SK-N-MC (cell line): ENCODE measurements around the gene FAM131A.

Source experiments
- EZH2 ChIP-seq: fragments of 200-600 bp; sonication (generic); IDR thresholded peaks from one replicate; pipeline ENCODE4 v1.6.1; 2017; ENCODE audit warnings: antibody characterized with exemption
- FOXP2 ChIP-seq: optimal IDR thresholded peaks from 2 replicates; pipeline ENCODE3; 2011; ENCODE audit warnings: mild to moderate bottlenecking, moderate library complexity; ENCODE audit not compliant: insufficient read depth; ENCODE audit errors: extremely low read length, control extremely low read depth
- POLR2AphosphoS5 ChIP-seq: IDR thresholded peaks from 2 replicates; pipeline ENCODE4 v1.6.1; 2012; ENCODE audit warnings: mild to moderate bottlenecking, low read depth, low read length, borderline replicate concordance

DNA sequence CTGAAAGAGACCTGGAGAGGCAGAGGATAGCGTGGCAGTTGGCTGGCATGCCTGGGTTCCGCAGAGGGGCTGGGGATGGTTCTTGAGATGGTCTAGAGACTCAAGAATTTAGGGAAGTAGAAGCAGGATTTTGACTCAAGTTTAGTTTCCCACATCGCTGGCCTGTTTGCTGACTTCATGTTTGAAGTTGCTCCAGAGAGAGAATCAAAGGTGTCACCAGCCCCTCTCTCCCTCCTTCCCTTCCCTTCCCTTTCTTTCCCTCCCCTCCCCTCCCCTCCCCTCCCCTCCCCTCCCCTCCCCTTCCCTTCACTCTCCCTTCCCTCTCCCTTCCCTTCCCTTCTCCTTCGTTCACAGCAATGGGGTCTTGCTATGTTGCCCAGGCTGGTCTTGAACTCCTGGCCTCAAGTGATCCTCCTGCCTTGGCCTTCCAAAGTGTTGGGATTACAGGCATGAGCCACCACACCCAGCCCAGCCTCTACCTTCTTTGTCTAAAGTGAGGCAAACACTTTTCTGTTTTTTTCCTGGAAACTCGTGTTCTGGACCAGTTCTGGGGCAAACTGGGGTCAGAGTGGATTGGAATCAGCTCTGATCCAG lies 52.6 kb downstream of the FAM131A start:
- TF ChIP-seq POLR2AphosphoS5, result no peak
- TF ChIP-seq EZH2, result no peak
- no peak for TF ChIP-seq FOXP2
